A673 (cell line): ENCODE data around the gene HBD. TPM values are rescaled to one million over a fixed set of nuclear protein-coding genes. Genes with fewer than 3 reads are reported as not detected.
"Not testable (repeated sequence)": the region's sequence is repeated elsewhere in the genome, so short reads cannot be mapped to it uniquely, and the experiment has no call there.

Experiments
- BruUV-seq: library from RNA; stranded (reverse); fragments of 400-500 nt; replicated peaks from 2 replicates; lab custom pipeline; 2021; lab: Mats Ljungman, UMichigan
- CTCF ChIA-PET: fragments of 300-600 bp; sonication (Branson Sonifier 250); formaldehyde crosslinking; loops from one replicate; lab custom pipeline; 2022; ENCODE audit warnings: antibody characterized with exemption; lab: Charles Lee
- POLR2A ChIA-PET: fragments of 300-600 bp; sonication (Branson Sonifier 250); formaldehyde crosslinking; loops from one replicate; lab custom pipeline; 2022; ENCODE audit warnings: antibody characterized with exemption; ENCODE audit not compliant: low non-redundant PET; lab: Charles Lee
- DNase-seq: peaks from one replicate; pipeline ENCODE4 v3.0.0-alpha.2; 2015; ENCODE audit warnings: low spot score
- H3K27ac ChIP-seq: fragments of 200-600 bp; sonication (generic); 2 replicates; pipeline ENCODE4 v1.5.1; 2016; ENCODE audit warnings: mixed run types, low read depth, mild to moderate bottlenecking, mixed read lengths, antibody characterized with exemption, low read length; ENCODE audit not compliant: poor library complexity, severe bottlenecking
- H3K27me3 ChIP-seq: fragments of 200-600 bp; sonication (generic); replicated peaks from 2 replicates; pipeline ENCODE4 v1.6.1; 2017; ENCODE audit warnings: mixed run types, low read depth, mild to moderate bottlenecking, mixed read lengths, antibody characterized with exemption, low read length; ENCODE audit not compliant: insufficient read depth, poor library complexity
- H3K36me3 ChIP-seq: fragments of 200-600 bp; sonication (generic); 2 replicates; pipeline ENCODE4 v1.6.1; 2016; ENCODE audit warnings: mixed run types, mild to moderate bottlenecking, mixed read lengths, antibody characterized with exemption, low read length; ENCODE audit not compliant: insufficient read depth, poor library complexity, severe bottlenecking
- H3K4me1 ChIP-seq: fragments of 200-600 bp; sonication (generic); 2 replicates; pipeline ENCODE4 v1.6.1; 2017; ENCODE audit warnings: mixed run types, mild to moderate bottlenecking, mixed read lengths, antibody characterized with exemption, low read length; ENCODE audit not compliant: insufficient read depth, poor library complexity, severe bottlenecking
- H3K4me3 ChIP-seq: fragments of 200-600 bp; sonication (generic); 2 replicates; pipeline ENCODE4 v1.5.1; 2016; ENCODE audit warnings: low read depth, mixed run types, mild to moderate bottlenecking, mixed read lengths, low read length; ENCODE audit not compliant: poor library complexity, severe bottlenecking
- H3K9me3 ChIP-seq: fragments of 200-600 bp; sonication (generic); 2 replicates; pipeline ENCODE4 v1.6.1; 2016; ENCODE audit warnings: mixed run types, low read depth, mild to moderate bottlenecking, mixed read lengths, antibody characterized with exemption, low read length; ENCODE audit not compliant: poor library complexity, severe bottlenecking
- EZH2 ChIP-seq: fragments of 200-600 bp; sonication (generic); IDR thresholded peaks from 2 replicates; pipeline ENCODE4 v1.6.1; 2017; ENCODE audit warnings: borderline replicate concordance, low read depth, mild to moderate bottlenecking, mixed read lengths, antibody characterized with exemption, low read length; ENCODE audit not compliant: poor library complexity, severe bottlenecking
- intact Hi-C: fragments of 100-400 bp; cut with micrococcal nuclease; formaldehyde crosslinking; loops from one replicate; pipeline ENCODE4 v1.10.0; 2022; ENCODE audit not compliant: unreplicated experiment
- total RNA-seq: library from RNA; stranded (reverse); gene quantifications from 2 replicates; pipeline ENCODE4 v1.2.3, GENCODE V29; 2021
- TF ChIP-seq, protein P1 (sequence below): fragments of 300-800, 200-600 bp; sonication (generic); conservative IDR thresholded peaks from 2 replicates; pipeline ENCODE4 v1.5.1; 2017; ENCODE audit warnings: low read depth, mild to moderate bottlenecking, antibody characterized with exemption, low read length, moderate library complexity, mixed read lengths

Gene HBD
- total RNA-seq, 1 experiment from 2014 or later: not detected

GRCh38 chr11:5253440-5253839 lies 19.2 kb upstream of the HBD start:
- H3K4me3 ChIP-seq, H3K4me1 ChIP-seq, DNase-seq, CTCF ChIA-PET, intact Hi-C loops, H3K27ac ChIP-seq, H3K27me3 ChIP-seq, H3K36me3 ChIP-seq, H3K9me3 ChIP-seq, BruUV-seq, POLR2A ChIA-PET: not testable (repeated sequence)

DNA sequence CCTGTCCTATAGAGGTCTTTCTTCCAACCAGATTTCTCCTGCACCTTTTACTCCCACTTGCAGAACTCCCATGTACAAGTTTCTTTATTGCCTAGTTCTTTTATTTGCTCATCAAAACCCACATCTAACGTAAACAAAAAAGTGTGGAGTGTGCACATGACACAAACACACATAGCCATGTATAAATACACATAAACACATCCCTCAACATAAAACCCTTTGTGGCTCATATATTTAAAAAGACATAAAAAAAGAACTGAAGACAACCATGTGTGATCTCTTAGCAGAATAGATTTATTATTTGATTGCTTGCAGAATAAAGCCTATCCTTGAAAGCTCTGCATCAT lies 18.6 kb upstream of the HBD start:
- Histone ChIP-seq H3K4me1 (no peaks in the 10 kb centered on the region), H3K27me3 (no peaks in the 10 kb centered on the region), H3K9me3 (no peaks in the 10 kb centered on the region), H3K4me3 (no peak overlapping the region), H3K27ac (no peak overlapping the region), H3K36me3 (no peaks in the 10 kb centered on the region)
- ChIA-PET POLR2A (no interaction called here), CTCF (no interaction called here)
- intact Hi-C loops: no loop called here
- TF ChIP-seq, protein P1, sequence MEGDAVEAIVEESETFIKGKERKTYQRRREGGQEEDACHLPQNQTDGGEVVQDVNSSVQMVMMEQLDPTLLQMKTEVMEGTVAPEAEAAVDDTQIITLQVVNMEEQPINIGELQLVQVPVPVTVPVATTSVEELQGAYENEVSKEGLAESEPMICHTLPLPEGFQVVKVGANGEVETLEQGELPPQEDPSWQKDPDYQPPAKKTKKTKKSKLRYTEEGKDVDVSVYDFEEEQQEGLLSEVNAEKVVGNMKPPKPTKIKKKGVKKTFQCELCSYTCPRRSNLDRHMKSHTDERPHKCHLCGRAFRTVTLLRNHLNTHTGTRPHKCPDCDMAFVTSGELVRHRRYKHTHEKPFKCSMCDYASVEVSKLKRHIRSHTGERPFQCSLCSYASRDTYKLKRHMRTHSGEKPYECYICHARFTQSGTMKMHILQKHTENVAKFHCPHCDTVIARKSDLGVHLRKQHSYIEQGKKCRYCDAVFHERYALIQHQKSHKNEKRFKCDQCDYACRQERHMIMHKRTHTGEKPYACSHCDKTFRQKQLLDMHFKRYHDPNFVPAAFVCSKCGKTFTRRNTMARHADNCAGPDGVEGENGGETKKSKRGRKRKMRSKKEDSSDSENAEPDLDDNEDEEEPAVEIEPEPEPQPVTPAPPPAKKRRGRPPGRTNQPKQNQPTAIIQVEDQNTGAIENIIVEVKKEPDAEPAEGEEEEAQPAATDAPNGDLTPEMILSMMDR: no peak
- no peak for TF ChIP-seq EZH2
- BruUV-seq: no TSS peak
- no peak for DNase-seq

- ChIA-PET CTCF (no interaction called here), POLR2A (no interaction called here)
- no peak for TF ChIP-seq EZH2
- TF ChIP-seq, protein P1: no peak
- no peaks in the 10 kb centered on the region for H3K4me1 ChIP-seq
- no peak overlapping the region for H3K4me3 ChIP-seq
- no peak overlapping the region for H3K27ac ChIP-seq
- no peak for DNase-seq
- no TSS peak for BruUV-seq
- H3K9me3 ChIP-seq: no peaks in the 10 kb centered on the region
- H3K27me3 ChIP-seq: no peaks in the 10 kb centered on the region
- no peaks in the 10 kb centered on the region for H3K36me3 ChIP-seq
- intact Hi-C loops: no loop called here
Observed at GRCh38 chr11:5252192-5252918, 18.1 kb upstream of the HBD start.

DNA sequence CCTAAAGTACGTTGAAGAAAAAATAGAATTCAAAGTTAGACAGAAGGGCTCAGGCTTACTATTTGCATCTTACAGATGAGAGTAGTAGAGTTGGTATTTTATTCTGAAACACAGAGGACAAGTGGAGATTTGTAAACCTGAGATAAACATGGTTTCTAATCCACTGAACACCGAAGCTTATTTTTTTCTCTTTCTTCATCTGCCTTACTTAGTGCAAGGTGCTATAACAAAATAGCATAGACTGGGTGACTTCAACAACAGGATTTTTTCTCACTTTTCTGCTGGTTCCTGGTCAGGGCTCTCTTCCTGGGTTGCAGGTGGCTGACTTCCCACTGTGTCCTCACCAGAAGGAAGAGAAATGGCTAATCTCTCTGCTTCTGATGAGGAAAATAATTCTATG lies 17.5 kb upstream of the HBD start:
- Histone ChIP-seq H3K4me1 (no peaks in the 10 kb centered on the region), H3K9me3 (no peaks in the 10 kb centered on the region), H3K27me3 (no peaks in the 10 kb centered on the region), H3K36me3 (no peaks in the 10 kb centered on the region), H3K4me3 (no peak overlapping the region), H3K27ac (no peak overlapping the region)
- no peak for TF ChIP-seq EZH2
- TF ChIP-seq, protein P1: no peak
- no TSS peak for BruUV-seq
- CTCF ChIA-PET: no interaction called here
- intact Hi-C loops: no loop called here
- DNase-seq: no peak
- POLR2A ChIA-PET: no interaction called here
